CD4-positive, alpha-beta T cell treated with Interleukin-4 for 1 hour (primary cell): ENCODE data around the gene TNFRSF11A.

Source experiments
- DNase-seq, 2 donors: peaks; one replicate each; pipeline ENCODE4 v3.0.0-alpha.2; 2020 to 2022

The TNFRSF11A gene

DNA sequence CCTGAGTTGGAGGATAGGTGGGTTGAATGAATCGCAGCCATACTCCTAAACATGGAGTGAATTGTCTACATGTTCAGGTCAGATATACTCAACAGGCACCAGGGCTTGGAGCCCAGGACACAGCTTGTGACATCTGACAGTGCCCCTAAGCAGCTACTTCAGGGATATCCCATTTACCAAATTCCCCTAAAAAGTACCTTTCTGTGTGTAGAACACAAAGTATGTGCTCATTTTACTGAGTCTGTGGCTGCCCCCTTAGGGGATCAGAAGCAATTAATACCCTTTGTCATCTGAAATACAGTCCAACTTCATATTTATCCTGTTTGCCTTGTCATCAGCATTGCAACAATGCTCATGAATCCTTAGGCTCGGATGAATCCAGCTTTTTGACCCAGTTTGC lies 20.8 kb downstream of the TNFRSF11A start:
- DNase-seq, result no peak

DNA sequence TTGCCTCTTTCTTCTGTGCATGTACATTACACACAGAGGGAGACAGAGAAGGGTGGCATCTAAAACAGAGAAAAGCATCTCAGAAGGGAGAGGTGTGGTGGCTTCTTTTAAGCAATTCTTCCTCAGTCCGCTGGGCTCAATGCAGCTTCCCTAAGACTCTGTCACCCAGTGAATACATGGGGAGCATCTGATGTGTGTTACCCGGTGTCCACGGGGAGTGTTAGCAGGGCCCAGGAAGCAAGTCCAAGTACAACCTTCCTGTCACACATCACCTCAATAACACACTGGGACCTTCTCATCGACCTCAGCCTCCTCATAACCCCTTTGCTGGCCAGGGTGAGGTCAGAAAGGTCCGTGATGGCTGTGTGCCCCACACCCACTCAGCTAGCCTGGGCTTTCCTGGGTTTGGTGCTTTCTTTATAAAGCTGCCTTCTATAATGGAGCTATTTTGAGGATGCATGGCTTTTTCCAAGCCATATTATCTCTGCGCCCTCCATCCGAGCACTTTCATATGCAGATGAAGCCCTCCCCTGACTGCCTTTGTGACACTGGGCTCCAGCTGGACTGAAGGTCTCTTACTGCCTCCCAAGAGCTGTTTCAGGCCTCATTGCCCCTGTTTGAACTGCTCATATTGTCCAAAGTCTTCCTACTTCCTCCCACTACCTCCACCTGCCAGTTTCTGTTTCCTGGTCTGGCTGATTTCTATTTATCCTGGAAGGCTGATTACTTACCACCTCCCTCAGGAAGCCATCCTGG lies 21.4 kb downstream of the TNFRSF11A start:
- DNase-seq, result no peak

DNA sequence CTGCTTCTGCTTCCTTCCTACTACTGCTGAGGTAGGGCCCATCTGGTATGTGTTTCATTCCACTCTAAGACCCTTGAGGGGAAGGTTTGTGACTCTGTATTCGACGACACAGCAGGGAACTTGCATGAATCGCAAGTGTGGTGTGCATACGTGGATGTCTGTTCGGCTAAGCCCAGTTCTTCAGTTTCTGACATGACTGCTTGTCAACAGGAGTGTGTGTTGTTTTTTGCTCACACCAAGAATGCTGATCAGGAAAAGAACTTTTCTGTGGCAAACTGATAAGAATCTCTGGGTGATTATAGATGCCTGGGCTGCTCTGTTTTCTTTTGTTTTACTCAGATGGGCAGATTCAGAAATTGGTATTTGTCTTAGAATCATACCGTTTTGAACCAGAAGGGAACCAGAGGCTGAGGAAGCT lies 22.0 kb downstream of the TNFRSF11A start:
- DNase-seq, result no peak

- DNase-seq, result no peak
Observed at GRCh38 chr18:62348474-62348873, 23.4 kb downstream of the TNFRSF11A start.

DNA sequence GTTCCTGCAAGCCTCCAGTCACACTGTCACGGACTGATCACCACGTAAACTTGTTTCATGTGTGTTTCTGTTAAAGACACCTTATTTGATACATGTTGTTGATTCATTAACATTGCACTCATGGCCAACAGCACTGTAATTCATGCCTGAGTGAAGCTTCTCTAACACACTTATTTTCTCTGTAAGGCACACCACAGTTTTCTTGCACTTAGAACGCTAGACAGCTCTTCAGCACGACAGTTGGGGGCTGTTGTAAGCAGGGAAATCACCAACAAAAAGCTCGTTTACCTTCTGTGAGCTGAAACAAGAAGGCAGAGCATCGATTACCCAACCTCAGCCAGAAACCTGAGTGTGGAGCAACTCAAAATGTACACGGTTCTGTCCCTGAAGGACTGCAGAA lies 28.1 kb downstream of the TNFRSF11A start:
- DNase-seq, result no peak

- no peak for DNase-seq
Observed at GRCh38 chr18:62354151-62354550, 29.0 kb downstream of the TNFRSF11A start.

DNA sequence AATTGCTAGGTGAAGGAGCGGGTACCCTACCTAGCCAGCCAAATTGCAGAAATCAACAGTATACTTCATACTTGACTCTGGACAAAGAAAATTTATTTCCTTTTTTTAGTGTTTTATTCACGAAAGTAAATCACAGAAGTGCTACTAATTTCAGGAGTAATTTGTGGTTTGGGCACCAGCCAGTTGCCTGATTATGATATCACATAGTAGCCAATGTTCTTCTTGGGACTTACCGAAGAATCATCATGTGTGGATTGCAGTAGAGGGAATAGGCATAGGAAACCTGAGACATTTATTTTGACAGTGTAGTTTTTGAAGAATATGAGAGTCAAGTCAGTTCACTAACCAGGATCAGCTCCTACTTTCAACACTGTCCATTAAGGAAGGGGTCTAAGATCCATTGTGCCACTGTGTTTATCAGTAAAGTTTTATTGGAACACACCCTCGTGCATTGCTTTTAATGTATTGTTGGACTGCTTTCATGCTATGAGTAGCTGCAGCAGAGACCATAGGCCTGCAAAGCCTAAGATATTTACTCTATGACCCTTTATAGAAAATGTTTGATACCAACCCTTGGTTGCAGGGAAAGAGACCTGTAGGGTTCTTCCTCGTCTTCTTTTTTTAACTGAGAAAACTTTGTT lies 32.1 kb downstream of the TNFRSF11A start:
- DNase-seq, result peak in 1 of 2 donors; percentile 3

GRCh38 chr18:62360805-62361204 lies 35.7 kb downstream of the TNFRSF11A start:
- DNase-seq, result no peak

GRCh38 chr18:62361288-62361687 lies 36.2 kb downstream of the TNFRSF11A start:
- DNase-seq, result no peak

GRCh38 chr18:62364558-62364957 lies 39.4 kb downstream of the TNFRSF11A start:
- DNase-seq, result no peak

GRCh38 chr18:62365420-62365819 lies 40.3 kb downstream of the TNFRSF11A start:
- DNase-seq, result no peak

DNA sequence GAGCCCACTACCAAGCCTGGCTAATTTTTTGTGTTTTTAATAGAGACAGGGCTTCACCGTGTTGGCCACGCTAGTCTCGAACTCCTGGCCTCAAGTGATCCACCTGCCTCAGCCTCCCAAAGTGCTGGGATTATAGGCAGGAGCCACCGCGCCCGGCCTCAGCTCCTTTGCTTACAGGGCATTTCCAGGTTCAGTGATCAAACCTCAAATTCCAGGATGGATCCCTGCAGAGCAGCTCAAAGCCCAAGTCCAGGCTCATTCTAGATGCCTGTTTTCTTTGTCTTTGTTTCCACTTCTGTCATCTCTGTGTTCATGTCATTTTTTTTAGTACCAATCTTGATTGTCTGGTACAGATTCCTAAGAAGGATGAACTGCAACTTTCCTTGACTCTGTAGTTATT lies 41.9 kb downstream of the TNFRSF11A start:
- no peak for DNase-seq

- DNase-seq, result no peak
Observed at GRCh38 chr18:62368100-62368499, 43.0 kb downstream of the TNFRSF11A start.

- DNase-seq, result no peak
Observed at GRCh38 chr18:62369129-62369644, 44.1 kb downstream of the TNFRSF11A start.

- DNase-seq, result no peak
Observed at GRCh38 chr18:62370366-62370765, 45.3 kb downstream of the TNFRSF11A start.

DNA sequence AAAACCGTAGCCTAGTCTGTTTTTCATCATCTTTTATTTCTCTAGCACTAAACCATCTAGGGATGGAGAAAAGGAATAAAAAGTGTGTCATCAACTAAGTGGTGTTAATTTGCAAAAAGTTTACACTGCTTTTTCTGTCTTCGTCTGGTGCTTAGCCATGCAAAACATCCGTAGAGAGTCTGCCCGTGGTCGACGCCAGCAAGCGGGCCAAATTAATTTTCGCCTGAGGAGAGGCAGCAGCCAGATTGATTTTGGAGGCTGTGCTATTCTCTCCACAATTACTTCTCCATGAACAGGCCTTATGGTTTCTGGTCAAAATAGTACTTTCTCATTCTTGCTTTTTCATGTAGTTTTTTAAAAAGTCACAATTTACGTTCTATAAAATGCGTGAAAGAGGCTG lies 46.3 kb downstream of the TNFRSF11A start:
- no peak for DNase-seq

GRCh38 chr18:62372156-62372555 lies 47.0 kb downstream of the TNFRSF11A start:
- DNase-seq, result no peak

GRCh38 chr18:62372882-62373281 lies 47.8 kb downstream of the TNFRSF11A start:
- no peak for DNase-seq

- DNase-seq, result no peak
Observed at GRCh38 chr18:62374410-62374965, 49.4 kb downstream of the TNFRSF11A start.

DNA sequence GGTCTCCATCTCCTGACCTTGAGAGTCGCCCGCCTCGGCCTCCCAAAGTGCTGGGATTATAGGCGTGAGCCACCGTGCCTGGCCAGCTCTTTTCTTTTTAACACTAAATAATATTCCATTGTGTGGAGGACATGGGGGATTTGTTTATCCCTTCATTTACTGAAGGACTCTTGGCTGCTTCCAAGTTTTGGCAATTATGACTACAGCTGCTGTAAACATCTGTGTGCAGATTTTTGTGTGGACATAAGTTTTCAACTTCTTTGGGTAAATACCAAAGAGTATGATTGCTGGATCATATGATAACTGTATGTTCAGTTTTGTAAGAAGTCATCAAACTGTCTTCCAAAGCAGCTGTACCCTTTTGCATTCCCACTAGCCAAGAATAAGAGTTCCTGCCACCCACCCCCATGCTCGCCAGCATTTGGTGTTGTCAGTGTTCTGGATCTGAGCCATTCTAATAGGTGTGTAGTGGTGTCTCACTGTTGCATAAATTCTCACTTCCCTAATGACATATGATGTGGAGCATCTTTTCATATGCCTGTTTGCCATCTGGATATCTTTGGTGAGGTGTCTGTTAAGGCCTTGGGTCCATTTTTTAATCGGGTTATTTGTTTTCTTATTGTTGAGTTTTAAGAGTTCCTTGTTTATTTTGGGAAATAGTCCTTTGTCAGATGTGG lies 52.2 kb downstream of the TNFRSF11A start:
- DNase-seq, result no peak

DNA sequence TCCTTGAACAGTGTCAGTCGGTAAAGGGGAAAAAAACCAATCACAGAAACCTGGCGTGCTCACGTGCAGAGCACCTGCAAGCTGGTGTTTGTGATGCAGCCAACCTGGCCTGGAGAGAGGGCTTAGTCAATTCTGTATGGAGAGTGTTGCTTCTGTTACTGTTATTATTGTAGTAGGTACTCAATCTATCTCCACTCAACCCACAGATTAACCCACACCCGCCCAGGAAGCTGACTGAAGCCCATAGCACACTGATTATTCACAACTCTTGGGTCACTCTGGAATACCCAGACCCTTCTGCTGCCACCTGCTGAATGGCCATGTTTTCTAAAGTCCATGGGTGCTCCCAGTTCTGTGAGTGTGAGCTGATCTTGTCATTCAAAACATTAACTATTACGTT lies 53.9 kb downstream of the TNFRSF11A start:
- no peak for DNase-seq

GRCh38 chr18:62381373-62381772 lies 56.3 kb downstream of the TNFRSF11A start:
- no peak for DNase-seq

DNA sequence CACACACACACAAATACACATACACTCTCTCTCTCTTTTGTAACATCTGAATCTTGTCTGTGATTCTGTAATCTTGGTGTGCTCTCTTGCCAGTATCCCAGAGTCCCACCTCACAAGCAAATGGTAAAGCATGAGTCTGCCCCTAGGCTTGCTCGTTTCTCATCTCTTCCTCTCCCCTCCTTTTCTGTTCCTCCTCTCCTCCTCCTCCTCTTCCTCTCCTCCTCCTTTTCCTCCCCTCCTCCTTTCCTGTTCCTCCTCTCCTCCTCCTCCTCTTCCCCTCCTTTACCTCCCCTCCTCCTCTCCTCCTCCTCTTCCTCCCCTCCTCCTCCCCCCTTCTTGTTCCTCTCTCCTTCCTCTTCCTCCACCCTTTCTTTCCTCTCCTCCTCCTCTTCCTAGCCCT lies 59.0 kb downstream of the TNFRSF11A start:
- no peak for DNase-seq
